Mesenteric fat pad (tissue), 1 donor: ENCODE results near the gene BCL2L13. TPM values are rescaled to one million over a fixed set of nuclear protein-coding genes. Genes with fewer than 3 reads are reported as not detected.
A peak's percentile ranks its signal among the peaks of the same experiment; 100 is the strongest.

ENCODE experiments used
- DNase-seq: peaks from one replicate; pipeline ENCODE4 v3.0.0-alpha.2; 2020; ENCODE audit warnings: low spot score
- long read RNA-seq: library from polyadenylated mRNA; unstranded; transcript quantifications from one replicate; pipeline ENCODE4 v2.0.0, GENCODE V29; 2020
- total RNA-seq: library from RNA; stranded (reverse); fragmentation: NEBNext Ultra II Directional; extraction: Animal tissue kit (Norgen Biotek cat#: 25700); gene quantifications from one replicate; pipeline ENCODE4 v1.2.1, GENCODE V29; 2021
- donor health status: DM: yes; HTN: yes; CAD: no.

The BCL2L13 gene, protein sequence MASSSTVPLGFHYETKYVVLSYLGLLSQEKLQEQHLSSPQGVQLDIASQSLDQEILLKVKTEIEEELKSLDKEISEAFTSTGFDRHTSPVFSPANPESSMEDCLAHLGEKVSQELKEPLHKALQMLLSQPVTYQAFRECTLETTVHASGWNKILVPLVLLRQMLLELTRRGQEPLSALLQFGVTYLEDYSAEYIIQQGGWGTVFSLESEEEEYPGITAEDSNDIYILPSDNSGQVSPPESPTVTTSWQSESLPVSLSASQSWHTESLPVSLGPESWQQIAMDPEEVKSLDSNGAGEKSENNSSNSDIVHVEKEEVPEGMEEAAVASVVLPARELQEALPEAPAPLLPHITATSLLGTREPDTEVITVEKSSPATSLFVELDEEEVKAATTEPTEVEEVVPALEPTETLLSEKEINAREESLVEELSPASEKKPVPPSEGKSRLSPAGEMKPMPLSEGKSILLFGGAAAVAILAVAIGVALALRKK
- 63.3 TPM for total RNA-seq
- long read RNA-seq, full-length matches to known transcripts, result 58 of 99 reads
- long read RNA-seq, partial matches to known transcripts, result 24 of 99 reads
- long read RNA-seq, other reads (novel, unspliced or antisense), result 17 of 99 reads

DNA sequence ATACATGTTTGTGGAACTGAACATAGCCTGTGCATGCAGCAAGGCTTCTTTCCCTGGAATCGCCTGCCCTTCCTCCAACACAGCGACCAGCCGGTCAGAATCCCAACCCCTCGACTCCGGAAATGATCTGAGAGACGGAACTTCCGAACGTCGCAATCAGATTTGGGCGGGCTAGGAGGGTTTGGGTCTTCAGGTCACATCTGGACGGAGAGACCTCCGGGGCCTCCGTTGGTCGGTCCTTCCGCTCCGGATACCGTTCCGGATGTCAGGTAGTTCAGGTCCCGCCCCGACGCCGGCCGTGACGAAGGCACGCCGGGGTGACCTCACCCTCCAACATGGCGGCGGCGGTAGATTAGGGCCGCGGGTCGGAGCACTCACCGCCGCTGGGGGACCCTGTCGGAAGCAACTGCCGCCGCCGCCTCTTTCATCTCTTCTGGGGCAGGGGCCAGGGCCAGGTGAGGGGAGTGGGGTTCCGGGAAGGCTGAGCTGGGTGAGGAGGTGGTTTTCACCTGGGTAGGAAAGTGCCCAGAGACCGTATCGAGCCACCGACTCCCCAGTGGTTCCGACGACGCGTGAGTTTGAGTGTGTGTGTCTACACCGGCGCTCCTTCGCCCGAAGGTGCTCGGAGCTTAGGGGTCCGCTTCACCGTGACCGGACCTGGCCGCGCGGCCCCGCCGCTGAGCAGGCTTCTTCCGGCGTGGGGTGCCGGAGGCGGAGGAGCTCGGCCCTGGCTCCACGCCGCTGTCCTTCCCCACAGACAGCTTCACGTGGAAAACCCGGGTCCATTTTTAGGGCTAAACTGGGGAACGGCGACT is at the start of gene BCL2L13:
BCL2L13 (plus strand) TSS at position 326 of the 815 bp plus-strand sequence. CDS start 16,955 bp downstream, outside the sequence.
- peak; percentile 97 for DNase-seq

DNA sequence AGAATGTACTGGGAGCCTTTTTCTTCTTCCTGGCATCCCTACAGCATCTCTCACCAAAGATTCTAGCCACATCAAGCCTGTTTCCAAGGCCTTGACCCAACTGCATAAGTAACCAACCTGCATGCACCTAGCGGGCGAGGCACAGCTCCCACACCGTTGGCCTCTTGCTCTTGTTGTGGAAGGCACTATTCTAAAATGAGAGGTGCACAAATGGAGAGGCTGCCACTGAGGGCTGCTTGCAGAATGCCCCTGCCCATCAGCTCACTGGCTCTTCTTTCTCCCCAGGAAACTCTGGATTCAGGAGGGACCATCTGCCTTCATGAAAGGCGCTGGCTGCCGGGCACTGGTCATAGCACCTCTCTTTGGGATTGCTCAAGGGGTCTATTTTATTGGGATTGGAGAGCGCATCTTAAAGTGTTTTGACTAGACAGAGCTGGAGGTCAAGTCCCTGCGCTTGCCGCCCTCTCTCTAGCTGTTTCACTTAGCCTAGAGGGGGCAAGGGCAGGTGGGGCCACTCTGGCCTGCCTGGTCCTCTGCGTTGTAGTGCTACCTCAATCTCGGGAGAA is 48.7 kb upstream of the BCL2L13 start:
- DNase-seq, result peak; percentile 69

DNA sequence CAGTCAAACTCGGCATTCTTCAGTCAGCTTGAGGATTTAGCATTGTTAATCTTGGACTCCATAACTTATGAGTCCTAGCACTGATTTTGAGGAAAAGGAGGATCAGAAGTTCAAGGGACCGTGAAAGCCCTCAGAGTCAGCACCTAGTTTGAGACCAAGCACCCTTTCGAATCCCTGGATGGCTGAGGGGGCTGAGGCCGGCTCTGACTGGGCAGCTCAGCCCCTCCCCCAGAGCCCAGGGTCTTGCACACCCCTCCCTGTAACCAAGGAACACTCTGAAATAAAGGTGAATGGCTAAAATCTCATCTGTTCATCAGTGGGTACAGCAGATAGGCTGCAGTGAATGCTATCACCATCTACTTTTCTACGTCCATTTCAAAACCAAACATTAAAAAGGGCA is 48.0 kb upstream of the BCL2L13 start:
- peak; percentile 67 for DNase-seq

DNA sequence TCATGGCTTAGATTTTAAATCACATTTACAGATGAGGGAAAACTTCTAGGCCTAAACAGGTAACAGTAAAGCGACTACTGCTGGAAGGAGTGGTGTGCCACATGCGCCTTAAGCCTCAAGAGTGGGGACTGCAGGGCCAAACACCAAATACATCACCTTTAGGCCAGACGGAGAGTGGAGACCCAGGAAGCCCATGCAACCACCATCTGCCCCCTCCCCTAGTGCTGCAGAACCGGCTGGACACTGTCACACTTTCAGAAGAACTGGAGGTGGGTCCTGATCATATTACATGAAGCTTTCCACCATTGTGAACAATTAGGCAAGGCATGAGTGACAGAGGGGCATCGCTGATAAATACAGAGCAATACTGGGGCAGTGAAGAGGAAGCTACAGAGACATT is 46.4 kb upstream of the BCL2L13 start:
- peak; percentile 53 for DNase-seq

DNA sequence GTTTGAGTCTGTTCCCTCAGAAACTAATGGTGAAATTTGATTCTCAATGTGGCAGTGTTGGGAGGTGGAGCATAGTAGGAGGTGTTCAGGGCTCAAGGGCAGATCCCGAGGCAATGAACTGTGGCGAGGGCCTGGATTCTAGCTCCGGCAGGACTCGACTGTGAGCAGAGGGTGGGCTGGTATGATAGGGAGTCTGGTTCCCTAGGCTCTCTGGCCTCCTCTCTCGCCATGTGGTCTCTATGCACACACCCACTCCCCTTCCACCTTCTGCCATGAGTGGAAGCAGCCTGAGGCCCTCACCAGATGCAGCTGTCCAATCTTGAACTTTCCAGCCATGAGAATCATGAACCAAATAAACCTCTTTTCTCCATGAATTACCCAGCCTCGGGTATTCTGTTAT is 42.3 kb upstream of the BCL2L13 start:
- peak; percentile 68 for DNase-seq

DNA sequence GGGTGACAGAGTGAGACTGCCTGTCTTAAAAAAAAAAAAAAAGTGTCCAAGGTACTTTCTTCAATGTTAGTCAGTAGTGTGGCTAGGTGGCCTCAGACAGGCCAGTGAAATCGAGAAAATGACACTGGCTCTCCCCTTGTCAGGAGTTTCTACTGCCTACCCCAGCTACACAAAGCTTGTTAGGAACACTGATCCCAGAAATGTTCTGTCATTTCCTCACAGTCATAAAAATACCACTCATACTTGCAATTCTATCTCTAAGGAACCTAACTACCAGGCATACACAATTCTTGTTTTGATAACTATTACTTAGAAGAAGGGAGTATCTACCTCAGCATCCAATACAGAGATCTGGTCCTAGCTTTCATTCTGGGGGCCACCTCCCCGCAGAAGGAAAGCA is 41.3 kb upstream of the BCL2L13 start:
- DNase-seq, result peak; percentile 16

DNA sequence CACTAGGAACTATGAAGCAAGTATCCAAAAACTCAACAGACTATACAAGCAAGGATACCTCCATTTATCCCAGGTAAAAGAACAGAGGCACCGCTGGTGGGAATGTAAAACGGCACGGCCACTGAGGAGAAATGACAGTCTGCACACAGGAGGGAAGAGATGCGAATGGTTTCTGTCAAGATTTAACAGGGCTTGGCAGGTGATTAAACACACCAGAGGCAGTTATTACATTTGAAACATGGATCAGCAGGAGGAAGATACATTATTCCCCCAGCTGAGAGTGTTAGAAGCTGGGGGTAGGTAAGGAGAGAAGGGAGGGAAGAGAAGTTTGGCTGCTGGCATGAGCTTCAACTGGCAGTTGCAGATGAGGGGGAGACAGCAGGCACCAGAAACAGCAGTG is 40.2 kb upstream of the BCL2L13 start:
- no peak for DNase-seq

DNA sequence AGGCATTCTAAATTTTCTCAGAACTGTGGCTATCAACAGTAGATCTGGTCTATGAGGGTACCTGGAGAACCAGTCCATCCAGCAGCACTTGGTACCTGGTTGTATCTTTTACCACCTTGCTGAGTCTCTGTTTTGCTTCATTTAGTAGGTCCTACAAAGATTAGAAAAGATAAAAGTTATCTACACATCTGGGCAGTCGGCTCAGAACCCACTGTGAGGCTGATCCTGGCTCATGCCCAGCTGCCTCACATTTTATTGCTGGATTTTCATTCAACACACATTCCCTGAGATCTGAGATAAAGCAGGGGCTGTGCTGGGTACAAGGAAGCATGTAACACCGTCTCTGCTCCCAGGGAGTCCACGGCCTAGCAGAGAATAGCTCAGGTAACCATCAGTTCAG is 37.5 kb upstream of the BCL2L13 start:
- DNase-seq, result no peak

DNA sequence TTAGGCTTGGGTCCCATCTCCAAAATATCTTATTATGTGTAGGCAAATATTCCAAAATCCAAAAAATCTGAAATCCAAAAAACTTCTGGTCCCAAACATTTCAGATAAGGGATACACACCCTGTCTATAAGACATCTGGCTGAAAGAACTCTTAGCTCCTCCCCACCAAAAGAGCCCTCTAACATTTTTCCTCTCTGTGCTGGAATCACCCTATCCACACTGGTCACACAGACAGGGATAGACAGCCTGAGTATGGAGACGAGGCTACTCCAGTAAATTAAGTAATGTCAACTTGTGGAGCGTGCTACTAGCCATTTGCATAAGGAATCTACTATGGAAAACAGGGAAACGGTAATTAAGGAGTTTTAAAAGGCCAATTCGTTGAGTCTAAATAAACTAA is 34.9 kb upstream of the BCL2L13 start:
- DNase-seq, result no peak

DNA sequence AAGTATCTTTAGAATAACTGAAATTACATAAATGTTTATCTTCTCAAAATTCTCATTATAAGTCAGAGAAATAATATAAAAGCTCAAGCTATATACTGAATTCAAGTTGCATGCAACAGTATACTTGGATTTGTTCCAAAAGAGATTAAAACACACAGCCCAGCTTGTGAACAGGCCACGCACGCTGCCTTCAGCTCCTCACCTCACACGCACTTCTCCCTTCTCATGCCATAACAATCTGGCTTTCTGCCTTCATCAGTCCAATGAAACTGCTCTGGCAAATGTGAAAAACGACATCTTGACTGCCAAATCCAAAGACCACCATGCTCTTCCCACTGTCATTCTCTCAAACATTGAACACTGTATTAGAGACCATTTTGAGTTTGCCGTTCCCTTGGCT is 32.1 kb upstream of the BCL2L13 start:
- DNase-seq, result no peak

DNA sequence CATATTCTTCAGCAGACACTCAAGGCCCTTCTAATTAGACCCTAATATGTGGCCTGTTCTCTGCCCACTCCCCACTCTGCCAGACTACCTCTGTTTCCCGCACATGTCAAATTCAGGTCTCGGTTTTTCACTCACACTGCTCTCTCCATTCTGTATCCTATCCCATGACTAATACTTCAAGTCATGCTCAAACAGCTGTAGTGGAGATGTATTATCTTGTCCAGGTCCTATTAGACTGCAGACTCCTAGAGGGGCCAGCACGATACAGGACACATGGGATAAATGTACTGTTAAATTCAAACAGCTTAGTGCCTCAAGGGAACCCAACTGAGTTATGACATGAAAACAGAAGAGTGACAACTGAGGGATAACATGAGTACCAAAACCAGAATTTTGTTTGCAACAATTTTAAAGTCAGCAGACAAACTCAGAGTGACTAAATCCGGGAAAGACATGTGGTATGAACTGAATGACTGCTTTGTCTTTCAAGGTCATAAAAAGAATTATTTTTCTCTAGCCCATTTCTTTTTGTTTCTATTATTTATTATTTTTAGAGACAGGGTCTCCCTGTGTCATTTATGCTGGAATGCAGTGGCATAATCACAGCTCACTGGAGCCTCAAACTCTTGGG is 30.6 kb upstream of the BCL2L13 start:
- no peak for DNase-seq

DNA sequence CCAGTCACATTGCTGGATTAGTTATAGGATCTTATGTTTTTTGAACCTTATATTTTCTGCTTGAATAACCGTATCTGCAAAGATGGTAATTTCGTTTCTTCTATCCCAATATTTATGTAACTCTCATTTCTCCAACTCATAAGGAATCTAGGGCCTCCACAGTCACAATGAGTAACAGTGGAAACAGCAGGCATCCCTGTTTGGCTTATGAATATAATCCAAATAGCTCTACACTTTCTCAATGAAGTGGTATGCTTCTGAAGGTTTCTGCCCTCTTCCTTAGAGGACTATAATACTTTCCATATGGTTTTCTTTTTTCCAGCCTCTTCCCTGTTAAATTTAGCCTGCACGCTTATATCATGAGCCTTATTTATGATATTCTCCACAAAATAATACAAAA is 26.5 kb upstream of the BCL2L13 start:
- DNase-seq, result no peak

DNA sequence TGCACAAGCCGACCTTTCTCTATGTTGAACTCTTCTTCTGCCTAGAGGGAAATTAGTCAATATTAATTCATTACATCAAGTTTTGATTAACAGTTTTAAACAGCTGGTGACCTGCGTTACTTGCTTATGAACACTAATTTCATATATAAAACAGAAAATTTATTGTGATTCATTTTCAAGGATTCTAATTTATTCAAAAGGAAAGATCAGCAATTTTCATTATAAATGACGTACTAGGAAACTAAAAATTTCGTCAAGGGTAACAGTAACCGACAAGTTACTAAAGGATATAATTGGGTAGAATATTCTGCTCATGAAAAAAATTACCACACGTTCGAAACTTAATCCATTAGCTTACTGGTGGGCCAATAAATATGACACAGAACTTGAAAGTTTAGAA is 25.3 kb upstream of the BCL2L13 start:
- DNase-seq, result no peak

DNA sequence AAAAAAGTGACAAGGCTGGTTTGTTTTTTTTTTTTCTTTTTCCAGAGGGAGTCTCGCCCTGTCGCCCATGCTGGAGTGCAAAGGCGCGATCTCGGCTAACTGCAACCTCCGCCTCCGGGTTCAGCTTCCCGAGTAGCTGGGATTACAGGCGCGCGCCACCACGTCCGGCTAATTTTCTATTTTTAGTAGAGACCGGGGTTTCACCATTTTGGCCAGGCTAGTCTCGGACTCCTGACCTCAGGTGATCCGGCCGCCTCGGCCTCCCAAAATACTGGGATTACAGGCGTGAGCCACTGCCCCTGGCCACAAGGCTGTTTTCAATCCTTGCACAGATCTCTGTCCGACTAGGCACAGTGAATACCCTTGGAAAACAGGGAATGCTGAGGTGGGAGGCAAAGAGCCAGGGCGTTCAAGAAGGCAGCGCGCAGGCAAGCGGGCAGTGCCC is 10.6 kb upstream of the BCL2L13 start:
- DNase-seq, result peak; percentile 89

DNA sequence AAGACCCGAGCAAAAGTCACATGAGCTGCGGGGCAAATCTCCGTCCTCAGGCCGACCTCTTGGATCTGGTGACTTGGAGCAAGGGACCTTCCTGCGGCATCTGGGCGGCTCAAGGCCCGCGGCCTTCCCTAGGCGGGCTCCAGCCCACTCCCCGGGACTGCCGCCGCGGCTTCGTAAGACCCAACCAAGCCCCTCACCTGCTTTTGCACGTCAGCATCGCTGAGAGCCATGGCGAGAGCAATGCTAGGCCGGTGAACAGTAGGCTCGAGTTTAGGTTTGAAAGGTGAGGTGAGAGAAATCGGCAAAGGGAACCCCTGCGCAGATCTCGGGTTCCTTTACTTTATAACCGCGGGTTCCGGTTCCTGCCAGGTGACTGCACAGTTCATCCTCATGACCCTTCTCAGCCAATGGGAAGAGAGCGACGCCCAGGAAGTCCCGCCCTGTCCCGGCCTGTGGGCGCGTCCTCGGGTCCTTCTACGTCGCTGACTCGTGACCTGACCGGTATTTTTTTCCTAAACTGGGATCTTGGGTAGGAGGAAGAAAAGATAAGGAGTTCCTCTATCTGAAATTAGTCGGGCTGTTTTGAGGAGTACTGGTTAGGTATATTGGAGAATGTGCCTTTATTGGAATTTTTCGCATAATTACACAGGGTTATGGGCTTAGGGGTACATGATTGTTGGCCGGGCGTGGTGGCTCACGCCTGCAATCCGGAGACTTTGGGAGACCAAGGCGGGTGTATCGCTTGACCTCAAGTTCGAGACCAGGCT is 10.0 kb upstream of the BCL2L13 start, which contains the start of gene ATP6V1E1:
ATP6V1E1 (minus strand) TSS at position 344 of the 767 bp plus-strand sequence; CDS start at position 230, 114 bp downstream.
- peak; percentile 97 for DNase-seq

DNA sequence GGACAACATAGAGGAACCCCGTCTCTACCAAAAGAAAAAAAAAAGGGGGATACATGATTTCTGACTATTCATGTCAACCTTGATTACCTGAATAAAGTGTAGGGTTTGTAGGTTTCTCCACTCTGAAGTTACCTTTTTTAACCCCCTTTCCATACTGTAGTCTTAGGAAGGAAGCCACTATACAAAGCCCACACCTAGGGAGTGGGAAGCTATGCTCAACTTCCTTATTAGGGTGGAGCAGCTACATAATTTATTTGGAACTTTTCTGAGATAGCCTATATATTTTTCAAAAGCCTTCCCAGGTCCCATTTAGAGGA is 9.4 kb upstream of the BCL2L13 start:
- DNase-seq, result no peak

DNA sequence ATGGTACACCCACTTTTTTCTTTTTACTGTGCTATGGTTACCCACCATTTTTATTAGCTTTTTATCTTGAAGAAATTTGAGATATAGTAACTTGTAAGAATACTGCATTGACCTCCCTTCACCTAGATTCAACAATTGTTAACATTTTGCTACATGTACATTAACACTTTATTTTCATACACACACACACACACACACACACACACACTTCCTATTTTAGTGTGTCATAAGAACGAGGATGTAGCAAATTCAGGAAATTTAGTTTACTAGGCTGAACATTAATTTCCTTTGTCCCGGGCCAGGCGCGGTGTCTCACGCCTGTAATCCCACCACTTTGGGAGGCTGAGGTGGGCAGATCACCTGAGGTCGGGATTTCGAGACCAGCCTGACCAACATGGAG is 8.9 kb upstream of the BCL2L13 start:
- DNase-seq, result no peak

DNA sequence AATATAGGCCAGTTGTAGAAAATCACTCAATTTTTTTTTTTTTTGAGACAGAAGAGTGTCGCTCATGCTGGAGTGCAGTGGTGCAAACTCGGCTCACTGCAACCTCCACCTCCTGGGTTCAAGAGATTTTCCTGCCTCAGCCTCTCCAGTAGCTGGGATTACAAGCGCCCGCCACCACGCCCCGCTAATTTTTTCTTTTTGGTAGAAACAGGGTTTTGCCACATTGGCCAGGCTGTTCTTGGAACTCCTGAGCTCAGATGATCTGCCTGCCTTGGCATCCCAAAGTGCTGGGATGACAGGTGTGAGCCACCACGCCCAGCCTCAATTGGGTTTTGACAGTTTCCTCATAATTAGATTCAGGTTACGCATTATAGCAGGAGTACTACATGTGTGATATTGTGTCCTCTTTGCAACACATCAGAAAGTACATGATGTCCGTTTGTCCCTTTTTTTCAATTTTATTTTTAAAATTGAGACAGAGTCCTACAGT is 7.4 kb upstream of the BCL2L13 start:
- DNase-seq, result peak; percentile 41

DNA sequence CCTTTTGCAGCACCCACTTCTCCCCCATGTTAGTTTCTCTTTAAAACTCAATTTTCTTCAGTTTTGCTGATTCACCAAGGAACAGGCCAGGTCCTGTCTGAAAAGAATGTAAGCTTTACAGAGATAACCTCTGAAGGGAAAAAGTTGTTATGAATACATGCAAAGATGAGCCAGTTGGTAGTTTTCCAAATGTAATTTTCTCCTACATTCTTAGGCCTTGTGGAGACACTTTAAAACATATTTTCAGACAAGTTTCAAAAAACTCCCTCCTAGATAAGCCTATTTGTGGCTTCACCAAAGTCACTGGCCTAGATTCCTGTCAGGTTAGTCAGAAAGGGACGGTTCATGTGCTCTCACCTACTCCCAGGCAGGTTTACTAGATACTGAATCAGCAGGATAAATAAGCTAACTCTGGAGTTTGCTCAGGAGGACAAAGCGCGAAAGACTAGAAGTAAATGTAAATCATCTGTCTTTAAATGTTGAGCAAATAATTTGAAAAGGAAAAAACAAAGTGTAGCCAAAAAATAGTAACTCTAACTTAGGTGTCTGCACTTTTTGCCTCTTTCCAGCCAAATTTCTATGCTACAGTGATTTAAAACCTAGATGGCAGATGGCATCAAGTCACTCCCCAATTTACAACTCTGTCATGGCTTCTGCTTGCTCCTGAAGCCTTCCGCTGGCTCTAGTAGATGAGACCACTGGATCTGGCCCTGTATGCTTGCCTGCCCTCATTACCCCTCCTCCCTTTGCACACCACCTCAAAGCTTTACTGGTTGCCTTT is 5.2 kb upstream of the BCL2L13 start:
- no peak for DNase-seq

DNA sequence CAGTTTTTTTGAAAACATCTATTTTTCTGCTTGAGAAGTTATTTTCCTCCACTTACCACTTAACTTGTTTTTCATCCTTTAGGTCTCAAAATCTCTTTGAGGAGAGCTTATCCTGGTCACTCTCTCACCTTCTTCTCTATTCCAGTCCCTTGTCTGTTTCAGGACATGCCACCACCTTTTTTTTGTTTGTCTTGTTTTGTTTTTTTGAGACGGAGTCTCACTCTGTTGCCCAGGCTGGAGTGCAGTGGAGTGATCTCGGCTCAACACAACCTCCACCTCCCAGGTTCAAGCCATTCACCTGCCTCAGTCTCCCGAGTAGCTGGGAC is 4.6 kb upstream of the BCL2L13 start:
- DNase-seq, result no peak
